K562 (cell line): ENCODE results near the gene SHLD1. TPM values are rescaled to one million over a fixed set of nuclear protein-coding genes. Genes with fewer than 3 reads are reported as not detected.

Source experiments
- ARID2 ChIP-seq: fragments of 450-650 bp; IDR thresholded peaks from 2 replicates; pipeline ENCODE4 v1.6.1; 2017; ENCODE audit warnings: antibody characterized with exemption, mild to moderate bottlenecking
- CAMTA2 ChIP-seq: fragments of 250-450 bp; sonication (Bioruptor Pico); conservative IDR thresholded peaks from 2 replicates; pipeline ENCODE4 v1.5.1; 2022
- CHCHD3 ChIP-seq: fragments of 250-450 bp; sonication (Bioruptor Pico); IDR thresholded peaks from 2 replicates; pipeline ENCODE4 v2.1.2; 2022; ENCODE audit warnings: mild to moderate bottlenecking
- CHD1 ChIP-seq: fragments of 200-600 bp; sonication (generic); IDR thresholded peaks from one replicate; pipeline ENCODE4 v1.6.1; 2012; ENCODE audit warnings: mild to moderate bottlenecking, moderate library complexity, low read length, inconsistent platforms
- CREB1 ChIP-seq, 2 experiments: sonication (generic) in 1 of 2; formaldehyde crosslinking in 1 of 2; IDR thresholded peaks; 2 replicates each; pipeline versions ENCODE4 v1.6.1 to v1.8.0; 2012 to 2022; ENCODE audit warnings: inconsistent platforms in 1 of 2, mild to moderate bottlenecking in 1 of 2, missing genetic modification reagents in 1 of 2, moderate library complexity in 1 of 2
- EGR1 ChIP-seq: fragments of 450-650 bp; conservative IDR thresholded peaks from 2 replicates; pipeline ENCODE4 v1.6.1; 2017; ENCODE audit warnings: mild to moderate bottlenecking
- ESRRB ChIP-seq: fragments of 250-450 bp; sonication (Bioruptor Pico); IDR thresholded peaks from 2 replicates; pipeline ENCODE4 v1.5.0; 2020; ENCODE audit warnings: mild to moderate bottlenecking, moderate library complexity, borderline replicate concordance
- GABPB1 ChIP-seq: sonication (generic); formaldehyde crosslinking; IDR thresholded peaks from 2 replicates; pipeline ENCODE4 v1.8.0; 2022; ENCODE audit warnings: mild to moderate bottlenecking, missing genetic modification reagents
- NR1H2 ChIP-seq: sonication (generic); formaldehyde crosslinking; IDR thresholded peaks from 2 replicates; pipeline ENCODE4 v1.4.0; 2020; ENCODE audit warnings: mild to moderate bottlenecking, missing genetic modification reagents
- RB1 ChIP-seq: fragments of 450-650 bp; IDR thresholded peaks from 2 replicates; pipeline ENCODE4 v1.6.1; 2017; ENCODE audit warnings: low read depth, mild to moderate bottlenecking
- SETDB1 ChIP-seq: IDR thresholded peaks from one replicate; pipeline ENCODE4 v1.6.1; 2012; ENCODE audit warnings: low read length, control low read depth, inconsistent platforms
- SOX6 ChIP-seq: fragments of 450-650 bp; IDR thresholded peaks from 2 replicates; pipeline ENCODE4 v1.6.1; 2014; ENCODE audit warnings: mild to moderate bottlenecking
- SPI1 ChIP-seq: IDR thresholded peaks from 2 replicates; pipeline ENCODE4 v1.6.1; 2011; ENCODE audit warnings: low read depth, low read length, control low read depth, borderline replicate concordance
- STAT5A ChIP-seq: IDR thresholded peaks from 2 replicates; pipeline ENCODE4 v1.6.1; 2012; ENCODE audit warnings: low read length, inconsistent platforms, borderline replicate concordance
- U2AF2 ChIP-seq: fragments of 200-400 bp; formaldehyde crosslinking; optimal IDR thresholded peaks from 2 replicates; pipeline ENCODE3; 2017; ENCODE audit warnings: low read depth, mild to moderate bottlenecking, low read length
- ZFP30 ChIP-seq: fragments of 250-450 bp; sonication (Bioruptor Pico); IDR thresholded peaks from 2 replicates; pipeline ENCODE4 v1.8.0; 2022; ENCODE audit warnings: moderate library complexity, mild to moderate bottlenecking, inconsistent platforms, borderline replicate concordance
- ZNF174 ChIP-seq: fragments of 250-450 bp; sonication (Bioruptor Pico); IDR thresholded peaks from 2 replicates; pipeline ENCODE4 v1.4.0; 2020; ENCODE audit warnings: mild to moderate bottlenecking
- ZNF184 ChIP-seq: sonication (generic); formaldehyde crosslinking; IDR thresholded peaks from 2 replicates; pipeline ENCODE4 v1.5.0; 2020; ENCODE audit warnings: missing genetic modification reagents
- ZSCAN32 ChIP-seq: fragments of 450-650 bp; formaldehyde crosslinking; IDR thresholded peaks from 2 replicates; pipeline ENCODE4 v1.4.0; 2020; ENCODE audit warnings: mild to moderate bottlenecking, moderate library complexity
- polyA plus RNA-seq, 8 experiments: library from polyadenylated mRNA; depleted of rRNA in 4 of 8; stranded (reverse) in 5 of 8; unstranded in 3 of 8; fragments of >200 nt; fragmentation: Nextera tagmentation in 2 of 8; fragmentation: Illumina TruSeq in 1 of 8; extraction: Ambion mirVana in 2 of 8; extraction: Trizol in 1 of 8; gene quantifications; 2 replicates each; pipeline versions ENCODE4 v1.2.1 to v1.2.3, GENCODE V29; 2011 to 2014; ENCODE audit warnings: inconsistent platforms in 1 of 8, missing spikeins in 1 of 8
- total RNA-seq, 7 experiments: library from RNA; depleted of rRNA in 6 of 7; stranded (reverse); fragments of >200 nt in 6 of 7; fragmentation: Illumina TruSeq in 2 of 7; extraction: Trizol in 2 of 7; gene quantifications; 2 replicates each; pipeline versions ENCODE4 v1.2.1 to v1.2.3, GENCODE V29; 2011 to 2021; ENCODE audit warnings: low replicate concordance in 1 of 7
- TF ChIP-seq, protein P1 (sequence below): fragments of 450-650 bp; IDR thresholded peaks from 2 replicates; pipeline ENCODE4 v1.7.1; 2018; ENCODE audit warnings: mild to moderate bottlenecking, low read depth; ENCODE audit not compliant: partially characterized antibody
- TF ChIP-seq, protein P2 (sequence below): fragments of 450-650 bp; IDR thresholded peaks from 2 replicates; pipeline ENCODE4 v1.6.1; 2016; ENCODE audit warnings: missing biosample characterization, missing genetic modification characterization
- TF ChIP-seq, protein P3 (sequence below): sonication (generic); formaldehyde crosslinking; IDR thresholded peaks from 2 replicates; pipeline ENCODE4 v1.8.0; 2022; ENCODE audit warnings: mild to moderate bottlenecking, missing genetic modification reagents
- TF ChIP-seq, protein P4 (sequence below): sonication (generic); formaldehyde crosslinking; IDR thresholded peaks from 2 replicates; pipeline ENCODE4 v1.8.0; 2022; ENCODE audit warnings: mild to moderate bottlenecking, missing genetic modification reagents, borderline replicate concordance

SHLD1 gene
- total and polyA plus RNA-seq, 9 of the 15 experiments (the other 6 are each of a cell fraction or from before 2014, with no cell fraction given) = 3.7 to 21.6 (median 8.2) TPM

DNA sequence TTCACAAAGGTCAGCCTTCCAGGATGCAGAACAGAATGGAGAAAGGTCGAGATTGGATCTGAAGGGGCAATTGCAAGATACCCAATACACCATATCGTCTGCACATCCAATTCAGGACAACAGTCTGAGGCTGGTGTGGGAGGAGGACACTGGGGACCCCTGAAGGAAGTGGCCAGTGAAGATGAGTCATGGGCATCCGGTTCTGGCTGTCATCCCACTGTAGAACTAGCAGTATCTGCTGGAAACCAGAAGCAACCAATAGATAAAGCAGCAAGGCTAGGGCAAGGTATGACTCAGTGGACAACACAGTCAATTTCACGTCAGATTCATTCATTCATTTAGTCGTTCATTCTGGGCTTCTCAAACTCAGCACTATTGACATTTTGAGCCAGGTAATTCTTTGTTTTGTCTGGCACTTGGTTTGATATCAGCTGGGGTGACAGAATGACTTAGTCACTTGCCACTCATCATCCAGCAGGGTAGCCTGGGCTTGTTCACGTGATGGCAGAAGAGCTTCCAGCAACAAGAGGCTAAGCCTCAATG, 30.3 kb upstream of the SHLD1 start (continued):
- TF ChIP-seq, protein P1, sequence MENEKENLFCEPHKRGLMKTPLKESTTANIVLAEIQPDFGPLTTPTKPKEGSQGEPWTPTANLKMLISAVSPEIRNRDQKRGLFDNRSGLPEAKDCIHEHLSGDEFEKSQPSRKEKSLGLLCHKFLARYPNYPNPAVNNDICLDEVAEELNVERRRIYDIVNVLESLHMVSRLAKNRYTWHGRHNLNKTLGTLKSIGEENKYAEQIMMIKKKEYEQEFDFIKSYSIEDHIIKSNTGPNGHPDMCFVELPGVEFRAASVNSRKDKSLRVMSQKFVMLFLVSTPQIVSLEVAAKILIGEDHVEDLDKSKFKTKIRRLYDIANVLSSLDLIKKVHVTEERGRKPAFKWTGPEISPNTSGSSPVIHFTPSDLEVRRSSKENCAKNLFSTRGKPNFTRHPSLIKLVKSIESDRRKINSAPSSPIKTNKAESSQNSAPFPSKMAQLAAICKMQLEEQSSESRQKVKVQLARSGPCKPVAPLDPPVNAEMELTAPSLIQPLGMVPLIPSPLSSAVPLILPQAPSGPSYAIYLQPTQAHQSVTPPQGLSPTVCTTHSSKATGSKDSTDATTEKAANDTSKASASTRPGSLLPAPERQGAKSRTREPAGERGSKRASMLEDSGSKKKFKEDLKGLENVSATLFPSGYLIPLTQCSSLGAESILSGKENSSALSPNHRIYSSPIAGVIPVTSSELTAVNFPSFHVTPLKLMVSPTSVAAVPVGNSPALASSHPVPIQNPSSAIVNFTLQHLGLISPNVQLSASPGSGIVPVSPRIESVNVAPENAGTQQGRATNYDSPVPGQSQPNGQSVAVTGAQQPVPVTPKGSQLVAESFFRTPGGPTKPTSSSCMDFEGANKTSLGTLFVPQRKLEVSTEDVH = no peak
- TF ChIP-seq CREB1 (IDR thresholded peaks at IDR 0.05) (peak; percentile 35; the same call in 1 of the 2 replicates), CREB1 (CRISPR knock-in tag; IDR thresholded peaks at IDR 0.05) (peak; percentile 61; the same call in 1 of the 2 replicates), ARID2 (no peak), CAMTA2 (CRISPR knock-in tag) (no peak), RB1 (no peak), U2AF2 (no peak), CHCHD3 (CRISPR knock-in tag) (no peak), ZNF184 (no peak), NR1H2 (no peak), ESRRB (CRISPR knock-in tag) (no peak), ZNF174 (CRISPR knock-in tag) (no peak), ZSCAN32 (CRISPR knock-in tag) (peak; percentile 98), SETDB1 (no peak), SPI1 (peak; percentile 49; the same call in 1 of the 2 replicates), SOX6 (peak; percentile 80), STAT5A (peak; percentile 49; the same call in 1 of the 2 replicates), CHD1 (no peak), ZFP30 (CRISPR knock-in tag) (no peak), EGR1 (peak; percentile 51), GABPB1 (CRISPR knock-in tag) (peak; percentile 69)
- TF ChIP-seq, protein P2, sequence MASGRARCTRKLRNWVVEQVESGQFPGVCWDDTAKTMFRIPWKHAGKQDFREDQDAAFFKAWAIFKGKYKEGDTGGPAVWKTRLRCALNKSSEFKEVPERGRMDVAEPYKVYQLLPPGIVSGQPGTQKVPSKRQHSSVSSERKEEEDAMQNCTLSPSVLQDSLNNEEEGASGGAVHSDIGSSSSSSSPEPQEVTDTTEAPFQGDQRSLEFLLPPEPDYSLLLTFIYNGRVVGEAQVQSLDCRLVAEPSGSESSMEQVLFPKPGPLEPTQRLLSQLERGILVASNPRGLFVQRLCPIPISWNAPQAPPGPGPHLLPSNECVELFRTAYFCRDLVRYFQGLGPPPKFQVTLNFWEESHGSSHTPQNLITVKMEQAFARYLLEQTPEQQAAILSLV = no peak
- TF ChIP-seq, protein P3, sequence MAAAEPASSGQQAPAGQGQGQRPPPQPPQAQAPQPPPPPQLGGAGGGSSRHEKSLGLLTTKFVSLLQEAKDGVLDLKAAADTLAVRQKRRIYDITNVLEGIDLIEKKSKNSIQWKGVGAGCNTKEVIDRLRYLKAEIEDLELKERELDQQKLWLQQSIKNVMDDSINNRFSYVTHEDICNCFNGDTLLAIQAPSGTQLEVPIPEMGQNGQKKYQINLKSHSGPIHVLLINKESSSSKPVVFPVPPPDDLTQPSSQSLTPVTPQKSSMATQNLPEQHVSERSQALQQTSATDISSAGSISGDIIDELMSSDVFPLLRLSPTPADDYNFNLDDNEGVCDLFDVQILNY (CRISPR knock-in tag) = no peak
- TF ChIP-seq, protein P4, sequence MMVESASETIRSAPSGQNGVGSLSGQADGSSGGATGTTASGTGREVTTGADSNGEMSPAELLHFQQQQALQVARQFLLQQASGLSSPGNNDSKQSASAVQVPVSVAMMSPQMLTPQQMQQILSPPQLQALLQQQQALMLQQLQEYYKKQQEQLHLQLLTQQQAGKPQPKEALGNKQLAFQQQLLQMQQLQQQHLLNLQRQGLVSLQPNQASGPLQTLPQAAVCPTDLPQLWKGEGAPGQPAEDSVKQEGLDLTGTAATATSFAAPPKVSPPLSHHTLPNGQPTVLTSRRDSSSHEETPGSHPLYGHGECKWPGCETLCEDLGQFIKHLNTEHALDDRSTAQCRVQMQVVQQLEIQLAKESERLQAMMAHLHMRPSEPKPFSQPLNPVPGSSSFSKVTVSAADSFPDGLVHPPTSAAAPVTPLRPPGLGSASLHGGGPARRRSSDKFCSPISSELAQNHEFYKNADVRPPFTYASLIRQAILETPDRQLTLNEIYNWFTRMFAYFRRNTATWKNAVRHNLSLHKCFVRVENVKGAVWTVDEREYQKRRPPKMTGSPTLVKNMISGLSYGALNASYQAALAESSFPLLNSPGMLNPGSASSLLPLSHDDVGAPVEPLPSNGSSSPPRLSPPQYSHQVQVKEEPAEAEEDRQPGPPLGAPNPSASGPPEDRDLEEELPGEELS (CRISPR knock-in tag) = no peak; the same call in 1 of the 2 replicates
